ENCODE results near the gene RBM7. TPM values are rescaled to one million over a fixed set of nuclear protein-coding genes. Genes with fewer than 3 reads are reported as not detected.

RBM7 gene
- total and polyA plus RNA-seq, 2 of the 13 experiments (the other 11 are each of a cell fraction or from before 2014, with no cell fraction given) = 30.5 to 32.3 TPM

DNA sequence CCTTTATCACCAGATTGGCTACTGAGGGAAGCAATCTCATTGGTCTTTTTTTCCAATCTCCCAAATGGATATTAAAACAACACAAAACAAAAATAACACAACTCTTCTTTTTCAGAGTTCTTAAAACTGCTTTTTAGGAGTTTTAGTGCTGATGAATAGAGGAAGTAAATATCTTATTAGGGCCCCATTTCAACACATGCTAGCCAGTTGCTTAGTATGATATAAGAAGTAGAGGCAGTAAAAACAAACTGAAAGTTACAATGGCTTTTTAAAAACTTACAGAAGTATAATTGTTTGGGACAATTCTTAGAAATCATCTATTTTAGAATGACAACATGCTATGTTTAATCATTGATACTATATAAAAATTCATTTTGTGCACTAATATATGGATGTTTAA, 3.5 kb upstream of the RBM7 start:
- Histone ChIP-seq H2AFZ (ENCODE audit: low read length) (no peak overlapping the region), H3K4me3 (replicated peaks in 1 of 3; ENCODE audit: insufficient read depth in 1 of 3, low read depth in 2 of 3, low read length in 3 of 3) (no peak overlapping the region), H3K9me3 (ENCODE audit: low read length) (no peaks in the 10 kb centered on the region), H3K27me3 (ENCODE audit: control insufficient read depth in 1 of 2, insufficient read depth in 2 of 2, low read length in 2 of 2) (peaks cover 0 to 3% of the 10 kb centered on the region in 2 experiments; a peak in 1 of 5 replicates), H3K9ac (ENCODE audit: insufficient read depth, low read depth, low read length) (no peak overlapping the region), H3K27ac (ENCODE audit: extremely low read length, insufficient read depth, low read length) (no peak overlapping the region), H3K36me3 (replicated peaks in 1 of 2; ENCODE audit: control insufficient read depth in 1 of 2, insufficient read depth in 2 of 2, low read length in 2 of 2) (no peaks in the 10 kb centered on the region), H3K4me1 (ENCODE audit: insufficient read depth, low read length) (peaks cover 33% of the 10 kb centered on the region), H3K4me2 (ENCODE audit: low read depth, low read length) (no peak overlapping the region), H3K79me2 (ENCODE audit: insufficient read depth, low read length) (peaks cover 31% of the 10 kb centered on the region), H4K20me1 (ENCODE audit: insufficient read depth, low read length) (no peaks in the 10 kb centered on the region)
- TF ChIP-seq WIZ (CRISPR knock-in tag; IDR thresholded peaks at IDR 0.05) (no peak), ZNF577 (CRISPR knock-in tag; IDR thresholded peaks at IDR 0.05; ENCODE audit: borderline replicate concordance, low read depth) (no peak)
- TF ChIP-seq, protein P1, sequence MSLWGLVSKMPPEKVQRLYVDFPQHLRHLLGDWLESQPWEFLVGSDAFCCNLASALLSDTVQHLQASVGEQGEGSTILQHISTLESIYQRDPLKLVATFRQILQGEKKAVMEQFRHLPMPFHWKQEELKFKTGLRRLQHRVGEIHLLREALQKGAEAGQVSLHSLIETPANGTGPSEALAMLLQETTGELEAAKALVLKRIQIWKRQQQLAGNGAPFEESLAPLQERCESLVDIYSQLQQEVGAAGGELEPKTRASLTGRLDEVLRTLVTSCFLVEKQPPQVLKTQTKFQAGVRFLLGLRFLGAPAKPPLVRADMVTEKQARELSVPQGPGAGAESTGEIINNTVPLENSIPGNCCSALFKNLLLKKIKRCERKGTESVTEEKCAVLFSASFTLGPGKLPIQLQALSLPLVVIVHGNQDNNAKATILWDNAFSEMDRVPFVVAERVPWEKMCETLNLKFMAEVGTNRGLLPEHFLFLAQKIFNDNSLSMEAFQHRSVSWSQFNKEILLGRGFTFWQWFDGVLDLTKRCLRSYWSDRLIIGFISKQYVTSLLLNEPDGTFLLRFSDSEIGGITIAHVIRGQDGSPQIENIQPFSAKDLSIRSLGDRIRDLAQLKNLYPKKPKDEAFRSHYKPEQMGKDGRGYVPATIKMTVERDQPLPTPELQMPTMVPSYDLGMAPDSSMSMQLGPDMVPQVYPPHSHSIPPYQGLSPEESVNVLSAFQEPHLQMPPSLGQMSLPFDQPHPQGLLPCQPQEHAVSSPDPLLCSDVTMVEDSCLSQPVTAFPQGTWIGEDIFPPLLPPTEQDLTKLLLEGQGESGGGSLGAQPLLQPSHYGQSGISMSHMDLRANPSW (CRISPR knock-in tag; IDR thresholded peaks at IDR 0.05; ENCODE audit: borderline replicate concordance) = no peak
- ATAC-seq = no peak
- DNase-seq (ENCODE audit: low spot score) = no peak
- CTCF ChIA-PET (ENCODE audit: low intra/inter-chr PET ratio, low total read pairs) = no interaction called here
- POLR2A ChIA-PET = no interaction called here
- in situ Hi-C loops (cut with HindIII; ENCODE audit: extremely low pct_ligation_motif_present, low pct_unique_long_range_greater_than_20kb) = no loop called here
- no TSS peak for BruUV-seq (replicated peaks)
- FAIRE-seq = no peak
- intact Hi-C loops (cut with micrococcal nuclease; ENCODE audit: unreplicated experiment) = no loop called here

DNA sequence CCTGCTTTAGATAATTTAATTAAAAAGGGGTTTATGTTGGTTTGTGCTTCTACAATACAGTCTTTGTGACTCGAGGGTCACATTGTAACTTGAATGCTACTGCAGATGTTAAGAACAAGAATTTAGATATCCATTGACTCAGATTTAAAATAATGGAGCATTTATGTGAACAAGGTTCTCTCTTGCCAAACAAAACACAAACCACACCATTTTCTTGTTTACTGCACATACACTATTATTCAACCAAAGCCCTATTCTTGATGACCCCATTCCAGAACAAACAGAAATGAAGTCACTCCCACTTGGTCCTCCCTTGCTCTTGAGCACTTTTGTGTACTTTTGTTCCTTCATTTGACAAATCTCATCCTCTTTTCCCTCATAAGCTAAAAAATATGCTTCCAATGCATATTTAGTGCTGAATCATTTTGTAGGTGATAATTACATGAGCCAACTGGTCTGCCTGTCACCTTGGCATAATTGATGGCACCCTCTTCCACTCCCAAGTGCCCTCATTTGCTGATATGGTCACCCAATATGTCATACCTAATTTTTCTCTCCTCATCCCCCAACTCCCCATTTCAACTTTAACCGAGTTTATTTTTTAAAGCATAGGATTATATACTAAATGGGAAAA, 3.0 kb upstream of the RBM7 start:
- Histone ChIP-seq H3K4me2 (ENCODE audit: low read depth, low read length) (no peak overlapping the region), H3K9ac (ENCODE audit: insufficient read depth, low read depth, low read length) (no peak overlapping the region), H3K36me3 (replicated peaks in 1 of 2; ENCODE audit: control insufficient read depth in 1 of 2, insufficient read depth in 2 of 2, low read length in 2 of 2) (no peaks in the 10 kb centered on the region), H4K20me1 (ENCODE audit: insufficient read depth, low read length) (no peaks in the 10 kb centered on the region), H3K27me3 (ENCODE audit: control insufficient read depth in 1 of 2, insufficient read depth in 2 of 2, low read length in 2 of 2) (peaks cover 0 to 3% of the 10 kb centered on the region in 2 experiments; a peak in 1 of 5 replicates), H3K27ac (ENCODE audit: extremely low read length, insufficient read depth, low read length) (no peak overlapping the region), H3K4me3 (replicated peaks in 1 of 3; ENCODE audit: insufficient read depth in 1 of 3, low read depth in 2 of 3, low read length in 3 of 3) (no peak overlapping the region), H3K79me2 (ENCODE audit: insufficient read depth, low read length) (peaks cover 34% of the 10 kb centered on the region), H2AFZ (ENCODE audit: low read length) (no peak overlapping the region), H3K9me3 (ENCODE audit: low read length) (no peaks in the 10 kb centered on the region), H3K4me1 (ENCODE audit: insufficient read depth, low read length) (peaks cover 38% of the 10 kb centered on the region)
- no peak for ATAC-seq
- in situ Hi-C loops (cut with HindIII; ENCODE audit: extremely low pct_ligation_motif_present, low pct_unique_long_range_greater_than_20kb) = no loop called here
- ChIA-PET POLR2A (no interaction called here), CTCF (ENCODE audit: low intra/inter-chr PET ratio, low total read pairs) (no interaction called here)
- intact Hi-C loops (cut with micrococcal nuclease; ENCODE audit: unreplicated experiment) = no loop called here
- BruUV-seq (replicated peaks) = no TSS peak
- 73% methylated on average over 2 of the region's 2 CpGs for WGBS (ENCODE audit: low lambda C conversion rate)
- no peak for FAIRE-seq
- no peak for DNase-seq (ENCODE audit: low spot score)
- TF ChIP-seq POLR2AphosphoS2 (IDR thresholded peaks at IDR 0.05; ENCODE audit: low read depth, low read length) (no peak), ZNF451 (CRISPR knock-in tag; IDR thresholded peaks at IDR 0.05) (no peak), MAFF (IDR thresholded peaks at IDR 0.05; ENCODE audit: low read depth, low read length) (peak; percentile 64), KDM5B (CRISPR knock-in tag; IDR thresholded peaks at IDR 0.05; ENCODE audit: borderline replicate concordance) (no peak), HMG20A (CRISPR knock-in tag; IDR thresholded peaks at IDR 0.05; ENCODE audit: borderline replicate concordance) (no peak), EED (CRISPR knock-in tag; IDR thresholded peaks at IDR 0.05) (no peak), CENPT (CRISPR knock-in tag; IDR thresholded peaks at IDR 0.05; ENCODE audit: low read depth) (no peak), MAFK (conservative IDR thresholded peaks at IDR 0.05 in 1 of 2, IDR thresholded peaks at IDR 0.05 in 1 of 2; ENCODE audit: low read length in 2 of 2) (peak; percentile 51 to 52; a peak in 3 of 4 replicates), KLF9 (CRISPR knock-in tag; IDR thresholded peaks at IDR 0.05; ENCODE audit: low read depth) (no peak), ZNF343 (CRISPR knock-in tag; IDR thresholded peaks at IDR 0.05) (no peak)
- TF ChIP-seq, protein P2, sequence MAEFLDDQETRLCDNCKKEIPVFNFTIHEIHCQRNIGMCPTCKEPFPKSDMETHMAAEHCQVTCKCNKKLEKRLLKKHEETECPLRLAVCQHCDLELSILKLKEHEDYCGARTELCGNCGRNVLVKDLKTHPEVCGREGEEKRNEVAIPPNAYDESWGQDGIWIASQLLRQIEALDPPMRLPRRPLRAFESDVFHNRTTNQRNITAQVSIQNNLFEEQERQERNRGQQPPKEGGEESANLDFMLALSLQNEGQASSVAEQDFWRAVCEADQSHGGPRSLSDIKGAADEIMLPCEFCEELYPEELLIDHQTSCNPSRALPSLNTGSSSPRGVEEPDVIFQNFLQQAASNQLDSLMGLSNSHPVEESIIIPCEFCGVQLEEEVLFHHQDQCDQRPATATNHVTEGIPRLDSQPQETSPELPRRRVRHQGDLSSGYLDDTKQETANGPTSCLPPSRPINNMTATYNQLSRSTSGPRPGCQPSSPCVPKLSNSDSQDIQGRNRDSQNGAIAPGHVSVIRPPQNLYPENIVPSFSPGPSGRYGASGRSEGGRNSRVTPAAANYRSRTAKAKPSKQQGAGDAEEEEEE (CRISPR knock-in tag; IDR thresholded peaks at IDR 0.05; ENCODE audit: borderline replicate concordance) = no peak
